Tibial artery (tissue), 4 donors: ENCODE data around the gene GIMAP8.

Experiments
- DNase-seq, 2 donors: peaks; one replicate each; pipeline ENCODE4 v3.0.0-alpha.2; 2019
- H3K27ac ChIP-seq, 2 donors: fragments of 200-600 bp; sonication (generic) in 1 of 2; 1 replicate in 1 of 2; 2 replicates in 1 of 2; pipeline ENCODE4 v1.5.1; 2018 to 2019; ENCODE audit warnings: mild to moderate bottlenecking in 1 of 2
- H3K27me3 ChIP-seq, 2 donors: fragments of 200-600 bp; sonication (generic) in 1 of 2; one replicate each; pipeline versions ENCODE4 v1.5.1 to v1.6.0; 2016 to 2019
- H3K36me3 ChIP-seq, 3 donors: fragments of 200-600 bp; sonication (generic) in 2 of 3; one replicate each; pipeline ENCODE4 v1.5.1; 2016 to 2019; ENCODE audit warnings: mild to moderate bottlenecking in 2 of 3
- H3K4me1 ChIP-seq, 4 donors: fragments of 200-600 bp; sonication (generic) in 2 of 4; 1 replicate in 3 of 4; 2 replicates in 1 of 4; pipeline ENCODE4 v1.5.1; 2016 to 2019
- H3K4me3 ChIP-seq, 2 donors: fragments of 200-600 bp; sonication (generic) in 1 of 2; 1 replicate in 1 of 2; 2 replicates in 1 of 2; pipeline ENCODE4 v1.5.1; 2018 to 2019; ENCODE audit warnings: mild to moderate bottlenecking in 2 of 2
- H3K9me3 ChIP-seq, 3 donors: fragments of 200-600 bp; sonication (generic) in 1 of 3; one replicate each; pipeline ENCODE4 v1.5.1; 2016 to 2019
- intact Hi-C: fragments of 100-400 bp; cut with DNase I; formaldehyde crosslinking; loops from one replicate; pipeline ENCODE4 v1.15.0; 2023; ENCODE audit warnings: low total_unique reads
- TF ChIP-seq, protein P1 (sequence below), 2 experiments: fragments of 200-600 bp in 1 of 2; fragments of 450-650 bp in 1 of 2; IDR thresholded peaks; one replicate each; pipeline ENCODE4 v1.5.1; 2017 to 2019; ENCODE audit warnings: antibody characterized with exemption in 2 of 2, mild to moderate bottlenecking in 1 of 2, moderate library complexity in 1 of 2

Gene GIMAP8

DNA sequence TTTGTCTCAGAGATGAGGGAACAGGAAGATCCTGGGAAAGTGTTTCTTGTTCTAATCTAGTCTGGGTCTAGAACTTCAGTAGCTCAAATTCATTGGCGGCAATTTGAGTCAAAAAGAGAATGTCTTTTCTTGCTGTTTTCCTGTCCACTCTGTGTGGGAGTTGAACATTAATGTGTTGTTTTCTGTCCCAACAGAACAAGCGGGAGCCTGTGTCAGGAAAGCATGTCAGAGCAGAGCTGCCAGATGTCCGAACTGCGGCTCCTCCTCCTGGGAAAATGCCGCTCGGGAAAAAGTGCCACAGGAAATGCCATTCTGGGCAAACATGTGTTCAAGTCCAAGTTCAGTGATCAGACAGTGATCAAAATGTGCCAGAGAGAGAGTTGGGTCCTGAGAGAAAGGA, 16.0 kb downstream of the GIMAP8 start:
- Histone ChIP-seq H3K4me3 (no peak overlapping the region), H3K27me3 (peaks cover 0 to 11% of the 10 kb centered on the region in 2 donors), H3K9me3 (peaks cover 0 to 14% (median 6%) of the 10 kb centered on the region in 3 donors), H3K4me1 (no peaks in the 10 kb centered on the region), H3K27ac (no peak overlapping the region), H3K36me3 (no peaks in the 10 kb centered on the region)
- TF ChIP-seq, protein P1, sequence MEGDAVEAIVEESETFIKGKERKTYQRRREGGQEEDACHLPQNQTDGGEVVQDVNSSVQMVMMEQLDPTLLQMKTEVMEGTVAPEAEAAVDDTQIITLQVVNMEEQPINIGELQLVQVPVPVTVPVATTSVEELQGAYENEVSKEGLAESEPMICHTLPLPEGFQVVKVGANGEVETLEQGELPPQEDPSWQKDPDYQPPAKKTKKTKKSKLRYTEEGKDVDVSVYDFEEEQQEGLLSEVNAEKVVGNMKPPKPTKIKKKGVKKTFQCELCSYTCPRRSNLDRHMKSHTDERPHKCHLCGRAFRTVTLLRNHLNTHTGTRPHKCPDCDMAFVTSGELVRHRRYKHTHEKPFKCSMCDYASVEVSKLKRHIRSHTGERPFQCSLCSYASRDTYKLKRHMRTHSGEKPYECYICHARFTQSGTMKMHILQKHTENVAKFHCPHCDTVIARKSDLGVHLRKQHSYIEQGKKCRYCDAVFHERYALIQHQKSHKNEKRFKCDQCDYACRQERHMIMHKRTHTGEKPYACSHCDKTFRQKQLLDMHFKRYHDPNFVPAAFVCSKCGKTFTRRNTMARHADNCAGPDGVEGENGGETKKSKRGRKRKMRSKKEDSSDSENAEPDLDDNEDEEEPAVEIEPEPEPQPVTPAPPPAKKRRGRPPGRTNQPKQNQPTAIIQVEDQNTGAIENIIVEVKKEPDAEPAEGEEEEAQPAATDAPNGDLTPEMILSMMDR (IDR thresholded peaks at IDR 0.05): no peak
- DNase-seq: no peak
- intact Hi-C loops: no loop called here

DNA sequence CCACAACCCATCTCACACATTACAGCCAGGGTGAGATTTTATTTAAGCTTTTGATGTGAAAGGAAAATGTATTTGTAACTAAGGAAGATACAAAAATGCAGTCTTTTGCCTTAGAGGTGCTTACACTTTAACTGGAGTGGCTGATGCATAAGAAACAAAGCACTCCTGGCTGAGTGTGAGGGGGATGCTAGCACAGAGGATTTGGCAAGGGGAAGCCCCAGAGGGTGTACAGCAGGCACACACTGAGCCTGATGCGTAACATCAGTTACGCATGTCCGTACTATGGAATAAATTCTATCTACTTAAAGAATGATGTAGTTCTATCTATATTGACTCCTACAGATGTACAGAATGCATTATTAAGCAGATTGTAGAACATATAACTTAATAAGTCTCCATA, 17.8 kb downstream of the GIMAP8 start:
- no peak for DNase-seq
- intact Hi-C loops: no loop called here
- Histone ChIP-seq H3K4me3 (peak overlapping the region in 1 of 2 donors; percentile 10), H3K27ac (no peak overlapping the region), H3K4me1 (no peaks in the 10 kb centered on the region), H3K36me3 (no peaks in the 10 kb centered on the region), H3K27me3 (peaks cover 0 to 11% of the 10 kb centered on the region in 2 donors), H3K9me3 (peaks cover 0 to 6% (median 0%) of the 10 kb centered on the region in 3 donors)
- TF ChIP-seq, protein P1 (IDR thresholded peaks at IDR 0.05): no peak

DNA sequence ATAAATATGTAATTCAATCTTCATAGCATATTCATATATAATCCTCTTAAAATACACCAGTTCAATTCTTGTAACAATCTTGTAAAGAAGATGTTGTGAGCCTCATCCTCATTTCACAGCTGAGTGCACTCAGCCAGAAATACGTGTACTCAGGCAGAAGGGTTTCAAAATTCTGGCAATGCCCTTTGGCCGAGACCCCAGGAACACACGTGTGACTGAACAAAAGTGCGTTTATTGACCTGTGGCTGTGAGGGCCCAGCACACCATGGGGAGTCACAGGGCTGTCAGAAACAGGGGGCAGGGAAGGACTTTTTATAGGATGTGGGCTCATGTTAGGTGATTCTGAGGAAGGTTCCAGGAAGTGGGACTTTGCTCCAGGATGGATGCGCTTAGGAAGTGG, 21.5 kb downstream of the GIMAP8 start:
- DNase-seq: no peak
- Histone ChIP-seq H3K27me3 (peaks cover 0 to 7% of the 10 kb centered on the region in 2 donors), H3K4me1 (no peaks in the 10 kb centered on the region), H3K36me3 (no peaks in the 10 kb centered on the region), H3K27ac (no peak overlapping the region), H3K9me3 (no peaks in the 10 kb centered on the region), H3K4me3 (no peak overlapping the region)
- TF ChIP-seq, protein P1 (IDR thresholded peaks at IDR 0.05): no peak
- intact Hi-C loops: no loop called here

DNA sequence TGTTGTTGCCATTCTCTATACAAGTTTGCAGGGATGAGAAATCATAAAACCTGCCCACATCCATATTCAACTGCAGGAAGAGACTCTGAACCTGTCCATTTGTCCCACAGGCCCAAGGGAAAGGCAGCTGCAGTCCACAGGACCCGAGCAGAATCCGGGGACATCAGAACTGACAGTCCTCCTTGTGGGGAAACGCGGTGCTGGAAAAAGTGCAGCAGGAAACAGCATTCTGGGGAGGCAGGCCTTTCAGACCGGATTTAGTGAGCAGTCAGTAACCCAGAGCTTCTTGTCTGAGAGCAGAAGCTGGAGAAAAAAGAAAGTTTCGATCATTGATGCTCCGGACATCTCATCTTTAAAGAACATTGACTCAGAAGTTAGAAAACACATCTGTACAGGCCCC, 23.5 kb downstream of the GIMAP8 start:
- Histone ChIP-seq H3K4me3 (no peak overlapping the region), H3K27ac (no peak overlapping the region), H3K9me3 (no peaks in the 10 kb centered on the region), H3K36me3 (no peaks in the 10 kb centered on the region), H3K4me1 (no peaks in the 10 kb centered on the region), H3K27me3 (peaks cover 0 to under 1% of the 10 kb centered on the region in 2 donors)
- DNase-seq: no peak
- intact Hi-C loops: no loop called here
- TF ChIP-seq, protein P1 (IDR thresholded peaks at IDR 0.05): no peak

DNA sequence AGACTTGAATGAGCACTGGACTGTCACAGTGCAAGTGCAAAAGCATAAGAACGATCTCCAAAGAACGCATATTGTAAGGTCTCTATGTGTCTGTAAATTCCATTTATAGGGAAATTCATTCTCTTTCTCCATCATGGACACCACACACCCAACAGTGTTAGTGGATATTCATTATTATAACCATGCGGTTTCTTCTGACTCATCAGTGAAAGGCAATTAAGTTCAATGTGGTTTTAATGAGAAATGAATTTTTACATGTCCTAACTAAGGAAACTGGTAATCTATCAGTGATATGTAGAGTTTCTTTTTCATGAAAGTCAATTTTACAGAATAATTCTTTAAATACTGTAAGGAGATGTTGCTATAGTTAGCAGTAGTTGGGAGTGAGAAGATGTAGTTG, 25.9 kb downstream of the GIMAP8 start:
- intact Hi-C loops: no loop called here
- Histone ChIP-seq H3K27ac (no peak overlapping the region), H3K36me3 (no peaks in the 10 kb centered on the region)

More for the DNA sequence above, 25.9 kb downstream of the GIMAP8 start:
- Histone ChIP-seq H3K27me3 (no peaks in the 10 kb centered on the region), H3K4me1 (no peaks in the 10 kb centered on the region), H3K4me3 (no peak overlapping the region), H3K9me3 (no peaks in the 10 kb centered on the region)
- TF ChIP-seq, protein P1 (IDR thresholded peaks at IDR 0.05): no peak
- no peak for DNase-seq
